Measurements from ENCODE around the gene FBXO41. TPM values are rescaled to one million over a fixed set of nuclear protein-coding genes. Genes with fewer than 3 reads are reported as not detected.
"Not testable (repeated sequence)": the region's sequence is repeated elsewhere in the genome, so short reads cannot be mapped to it uniquely, and the experiment has no call there.

The FBXO41 gene
- total RNA-seq, 1 experiment from 2014 or later = 1.4 TPM

DNA sequence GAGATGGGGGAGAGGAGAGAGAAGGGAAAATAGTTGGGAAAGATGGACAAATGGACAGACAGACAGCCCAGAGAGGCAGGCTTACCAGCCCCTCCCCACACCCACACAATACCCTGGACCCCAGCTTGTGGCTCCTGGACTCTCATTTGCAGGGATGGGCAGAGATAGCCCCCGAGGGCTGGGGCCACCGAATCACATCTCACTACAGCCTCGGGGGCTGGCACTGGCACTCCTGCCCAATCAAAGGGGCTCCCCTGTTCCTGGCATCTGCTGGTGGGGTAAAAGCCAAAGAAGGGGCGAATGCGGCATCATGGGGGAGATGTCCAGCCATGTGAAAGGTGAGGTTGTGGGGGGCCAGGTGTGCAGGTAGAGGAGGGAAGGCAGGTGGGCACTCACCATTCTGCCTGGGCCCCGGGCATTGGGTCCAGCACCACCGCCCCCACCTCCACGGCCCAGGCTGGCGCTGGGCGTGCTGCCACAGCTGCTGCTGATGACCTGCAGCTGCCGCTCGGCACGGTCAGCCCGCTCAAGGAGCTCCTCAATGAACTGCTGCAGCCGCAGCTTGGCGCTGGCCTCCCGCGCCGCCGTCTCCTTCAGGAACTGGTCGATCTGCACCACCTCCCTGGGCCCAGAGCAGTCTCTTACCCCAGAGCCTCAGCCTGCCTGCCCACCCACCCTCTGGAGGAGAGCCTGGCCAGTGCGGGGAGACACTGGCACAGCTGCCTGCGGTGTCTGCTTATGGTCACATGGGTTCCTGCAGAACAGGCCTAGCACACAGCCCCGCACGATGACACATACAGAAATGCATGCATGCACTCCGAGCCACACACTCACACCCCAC, 18.0 kb downstream of the FBXO41 start:
- no peaks in the 10 kb centered on the region for H3K27me3 ChIP-seq
- no peaks in the 10 kb centered on the region for H3K9me3 ChIP-seq
- no peaks in the 10 kb centered on the region for H3K36me3 ChIP-seq
- no peak overlapping the region for H3K4me3 ChIP-seq
- no peak for DNase-seq

- DNase-seq = no peak
- Histone ChIP-seq H3K9me3 (no peaks in the 10 kb centered on the region), H3K4me3 (no peak overlapping the region), H3K36me3 (no peaks in the 10 kb centered on the region), H3K27me3 (no peaks in the 10 kb centered on the region)
Measured at GRCh38 chr2:73265298-73266060, 18.8 kb downstream of the FBXO41 start.

- no peaks in the 10 kb centered on the region for H3K9me3 ChIP-seq
- H3K36me3 ChIP-seq = no peaks in the 10 kb centered on the region
- no peak for DNase-seq
- no peaks in the 10 kb centered on the region for H3K27me3 ChIP-seq
- no peak overlapping the region for H3K4me3 ChIP-seq
Measured at GRCh38 chr2:73264783-73265182, 19.5 kb downstream of the FBXO41 start.

- Histone ChIP-seq H3K4me3 (no peak overlapping the region), H3K27me3 (no peaks in the 10 kb centered on the region), H3K9me3 (no peaks in the 10 kb centered on the region), H3K36me3 (no peaks in the 10 kb centered on the region)
- no peak for DNase-seq
Measured at GRCh38 chr2:73264332-73264606, 20.0 kb downstream of the FBXO41 start.

- Histone ChIP-seq H3K9me3 (no peaks in the 10 kb centered on the region), H3K4me3 (no peak overlapping the region), H3K27me3 (no peaks in the 10 kb centered on the region), H3K36me3 (no peaks in the 10 kb centered on the region)
- no peak for DNase-seq
Measured at GRCh38 chr2:73263540-73264331, 20.5 kb downstream of the FBXO41 start.

DNA sequence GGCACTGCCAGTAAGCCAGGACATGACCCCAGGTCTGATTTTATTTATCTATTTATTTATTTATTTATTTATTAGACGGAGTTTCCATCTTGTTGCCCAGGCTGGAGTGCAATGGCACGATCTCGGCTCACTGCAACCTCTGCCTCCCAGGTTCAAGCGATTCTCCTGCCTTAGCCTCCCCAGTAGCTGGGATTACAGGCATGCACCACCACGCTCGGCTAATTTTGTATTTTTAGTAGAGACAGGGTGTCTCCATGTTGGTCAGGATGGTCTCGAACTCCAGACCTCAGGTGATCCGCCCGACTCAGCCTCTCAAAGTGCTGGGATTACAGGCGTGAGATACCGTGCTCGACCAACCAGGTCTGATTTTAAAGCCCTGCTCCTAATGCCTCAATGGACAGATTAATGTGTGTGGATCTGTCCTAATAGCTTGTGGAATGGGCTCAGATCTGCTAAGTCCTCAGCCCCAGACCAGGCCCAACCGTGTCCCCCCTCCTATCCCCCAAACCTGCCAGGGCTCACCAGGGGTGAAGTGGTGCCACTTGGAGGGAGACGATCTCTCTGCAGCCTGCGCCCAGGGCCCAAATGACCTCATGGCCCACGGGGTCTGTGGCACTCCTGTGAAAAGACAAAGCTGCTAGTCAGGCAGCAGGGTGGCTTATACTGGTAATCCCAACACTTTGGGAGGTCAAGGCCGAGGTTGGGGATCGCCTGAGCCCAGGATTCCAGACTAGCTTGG, 21.4 kb downstream of the FBXO41 start:
- H3K36me3 ChIP-seq, H3K27me3 ChIP-seq, H3K4me3 ChIP-seq, H3K9me3 ChIP-seq, DNase-seq: not testable (repeated sequence)

DNA sequence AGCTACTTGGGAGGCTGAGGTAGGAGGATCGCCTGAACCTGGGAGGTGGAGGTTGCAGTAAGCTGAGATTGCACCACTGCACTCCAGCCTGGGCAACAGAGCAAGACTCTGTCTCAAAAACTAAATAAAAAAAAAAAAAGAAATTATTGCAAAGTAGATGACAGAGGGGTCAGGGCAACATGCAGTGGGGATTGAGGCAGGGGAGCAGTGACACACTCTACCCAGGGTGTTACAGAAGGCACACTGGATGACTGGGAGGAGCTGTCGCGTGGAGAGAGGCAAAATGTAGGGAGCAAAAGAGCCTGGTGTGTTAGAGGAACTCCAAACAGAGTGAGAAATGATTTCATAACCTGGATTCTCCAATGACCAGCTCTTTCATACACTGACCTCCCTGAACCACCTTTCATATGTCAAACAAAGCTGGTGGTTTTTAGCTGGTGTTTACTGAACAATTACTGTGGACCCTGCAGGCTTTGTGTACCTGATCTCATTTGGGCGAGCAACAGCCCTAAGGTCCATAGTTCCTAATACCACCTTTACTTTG, 22.1 kb downstream of the FBXO41 start:
- DNase-seq = no peak
- H3K9me3 ChIP-seq = no peaks in the 10 kb centered on the region
- no peak overlapping the region for H3K4me3 ChIP-seq
- no peaks in the 10 kb centered on the region for H3K27me3 ChIP-seq
- no peaks in the 10 kb centered on the region for H3K36me3 ChIP-seq

DNA sequence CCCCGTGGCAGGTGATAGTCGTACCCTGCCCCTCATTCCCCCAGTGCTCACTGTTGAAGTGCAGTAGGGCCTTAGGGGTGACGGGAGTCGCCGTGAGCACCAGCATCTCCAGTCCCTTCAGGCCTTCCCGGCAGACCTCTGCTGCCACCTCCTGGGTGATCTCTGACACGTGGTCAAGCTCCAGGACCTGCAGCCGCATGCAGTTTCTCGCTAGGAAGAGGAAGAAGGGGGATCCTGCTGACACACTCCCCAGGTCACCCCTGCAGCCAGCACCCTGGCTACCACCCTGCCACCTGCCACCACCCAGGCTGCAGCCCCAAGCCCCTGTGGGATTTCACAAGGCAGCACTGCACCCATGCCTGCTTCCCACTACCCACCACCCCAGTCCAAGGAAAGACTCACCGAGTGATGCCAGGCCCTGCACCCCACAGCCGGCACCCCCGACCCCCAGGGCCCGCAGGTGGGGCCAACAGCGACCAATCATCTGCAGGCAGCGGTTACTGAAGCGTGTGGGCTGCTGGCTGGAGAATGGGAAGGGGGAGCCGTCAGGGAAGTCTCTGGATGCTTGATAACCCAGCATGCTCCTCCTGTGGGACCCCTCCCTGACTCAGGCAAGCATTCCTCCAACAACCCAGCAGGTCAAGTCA, 23.8 kb downstream of the FBXO41 start:
- H3K27me3 ChIP-seq = no peaks in the 10 kb centered on the region
- peak; percentile 28 for DNase-seq
- no peaks in the 10 kb centered on the region for H3K9me3 ChIP-seq
- no peak overlapping the region for H3K4me3 ChIP-seq
- H3K36me3 ChIP-seq = no peaks in the 10 kb centered on the region

DNA sequence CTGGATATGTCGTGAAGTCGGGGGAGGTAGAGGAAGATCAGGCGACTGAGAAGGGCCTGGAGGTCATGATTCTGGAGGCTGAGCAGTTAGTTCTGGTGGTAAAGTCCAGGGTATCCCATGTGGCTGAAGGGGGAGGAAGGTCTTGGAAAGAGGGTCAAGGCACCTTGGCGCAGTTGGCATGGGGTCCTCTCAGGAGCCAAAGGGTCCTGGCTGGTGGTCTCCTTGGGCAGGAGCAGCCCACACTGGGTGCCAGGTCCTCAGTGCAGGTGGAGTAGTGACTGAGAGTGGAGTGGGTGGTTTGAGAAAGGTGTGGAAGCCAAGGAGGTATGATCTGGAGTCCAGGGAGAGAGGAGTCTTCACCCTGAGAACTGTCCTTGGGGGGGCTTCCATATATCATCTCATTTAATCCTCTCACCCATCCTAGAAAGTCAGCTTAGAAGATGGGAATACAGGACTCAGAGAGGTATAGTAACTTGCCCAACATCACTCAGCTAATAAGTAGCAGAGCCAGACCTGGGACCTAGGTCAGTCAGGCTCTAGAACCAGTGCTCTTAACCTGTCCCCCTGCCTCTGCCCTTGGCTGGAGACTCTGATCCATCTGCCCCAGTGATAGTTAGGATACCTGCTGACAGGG, 24.5 kb downstream of the FBXO41 start:
- Histone ChIP-seq H3K27me3 (no peaks in the 10 kb centered on the region), H3K36me3 (no peaks in the 10 kb centered on the region), H3K9me3 (no peaks in the 10 kb centered on the region), H3K4me3 (no peak overlapping the region)
- DNase-seq = no peak

GRCh38 chr2:73259276-73259675, 25.0 kb downstream of the FBXO41 start:
- Histone ChIP-seq H3K36me3 (peaks cover 3% of the 10 kb centered on the region; the same call in 1 of the 2 replicates), H3K4me3 (no peak overlapping the region), H3K27me3 (no peaks in the 10 kb centered on the region), H3K9me3 (no peaks in the 10 kb centered on the region)
- no peak for DNase-seq

- no peaks in the 10 kb centered on the region for H3K27me3 ChIP-seq
- H3K36me3 ChIP-seq = peaks cover 7% of the 10 kb centered on the region
- H3K9me3 ChIP-seq = no peaks in the 10 kb centered on the region
- H3K4me3 ChIP-seq = no peak overlapping the region
- DNase-seq = no peak
Measured at GRCh38 chr2:73258913-73259215, 25.4 kb downstream of the FBXO41 start.

DNA sequence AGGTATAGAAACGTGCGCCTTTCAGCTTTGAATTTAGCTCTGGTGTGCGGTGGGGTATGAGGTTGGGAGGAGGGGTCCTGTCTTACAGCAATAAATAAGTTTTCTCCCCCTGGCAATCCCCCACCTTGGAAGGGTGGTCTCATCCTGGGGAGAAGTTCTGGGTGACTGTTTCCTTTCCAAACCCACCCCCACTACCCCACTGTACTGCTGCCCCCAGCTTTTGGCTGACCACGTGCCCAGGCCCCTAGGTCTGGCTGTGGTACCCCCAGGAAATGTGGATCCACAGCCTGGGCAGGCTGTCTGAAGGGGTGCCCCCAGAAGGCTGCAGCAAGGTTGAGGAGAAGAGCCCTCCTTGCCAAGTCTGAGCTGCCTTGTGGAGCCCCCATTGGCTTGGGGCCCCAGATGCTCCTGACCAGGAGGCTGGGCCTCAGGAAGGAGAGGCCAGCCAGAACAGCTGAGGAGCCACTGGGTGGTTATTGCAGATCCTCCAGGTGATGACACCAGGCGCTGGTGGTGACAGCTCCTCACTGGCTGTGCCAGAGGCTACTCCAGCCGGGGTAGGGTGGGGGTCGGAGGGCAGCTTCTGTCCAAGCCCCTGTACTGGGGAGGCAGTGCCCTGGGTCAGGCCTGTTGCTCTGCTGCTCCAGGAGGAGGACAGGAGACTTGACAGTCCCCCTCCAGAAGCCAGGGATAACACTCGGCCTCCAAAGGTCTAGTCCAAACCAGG, 25.9 kb downstream of the FBXO41 start:
- Histone ChIP-seq H3K4me3 (no peak overlapping the region), H3K36me3 (peaks cover 12% of the 10 kb centered on the region), H3K27me3 (no peaks in the 10 kb centered on the region), H3K9me3 (no peaks in the 10 kb centered on the region)
- no peak for DNase-seq

- H3K4me3 ChIP-seq = no peak overlapping the region
- H3K9me3 ChIP-seq = no peaks in the 10 kb centered on the region
- no peak for DNase-seq
- no peaks in the 10 kb centered on the region for H3K27me3 ChIP-seq
- H3K36me3 ChIP-seq = peaks cover 20% of the 10 kb centered on the region
Measured at GRCh38 chr2:73257425-73258125, 26.7 kb downstream of the FBXO41 start.

GRCh38 chr2:73257021-73257420, 27.3 kb downstream of the FBXO41 start:
- no peak for DNase-seq

DNA sequence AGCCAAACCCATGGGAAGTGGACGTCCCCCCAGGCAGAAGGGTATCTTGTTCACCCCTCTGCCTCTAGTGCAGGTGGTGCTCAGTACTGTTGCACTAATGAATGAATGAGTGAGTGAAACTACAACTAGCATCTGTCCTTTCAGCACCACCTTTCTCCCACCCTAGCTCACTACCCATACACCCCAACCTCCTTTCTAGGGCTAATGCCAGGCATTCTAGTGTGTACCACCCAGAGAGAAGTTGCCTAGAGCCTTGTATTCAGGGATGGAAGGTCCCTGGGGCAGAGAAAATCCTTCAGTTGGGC, 27.7 kb downstream of the FBXO41 start:
- H3K9me3 ChIP-seq = no peaks in the 10 kb centered on the region
- DNase-seq = no peak
- H3K27me3 ChIP-seq = no peaks in the 10 kb centered on the region
- peaks cover 21% of the 10 kb centered on the region for H3K36me3 ChIP-seq
- H3K4me3 ChIP-seq = no peak overlapping the region

More at GRCh38 chr2:73257021-73257420, 27.3 kb downstream of the FBXO41 start:
- H3K36me3 ChIP-seq = peaks cover 20% of the 10 kb centered on the region
- no peaks in the 10 kb centered on the region for H3K9me3 ChIP-seq
- H3K4me3 ChIP-seq = no peak overlapping the region
- H3K27me3 ChIP-seq = no peaks in the 10 kb centered on the region

Data from MG63 (cell line).